H1 (cell line): ENCODE results near the gene RTN4RL1. TPM values are rescaled to one million over a fixed set of nuclear protein-coding genes. Genes with fewer than 3 reads are reported as not detected.

Source experiments
- CTCF ChIA-PET: fragments of 300-600 bp; sonication (Branson Sonifier 250); formaldehyde crosslinking; loops from one replicate; lab custom pipeline; 2021; ENCODE audit not compliant: partially characterized antibody; lab: Charles Lee
- POLR2A ChIA-PET: fragments of 300-600 bp; sonication (Branson Sonifier 250); formaldehyde crosslinking; loops from one replicate; lab custom pipeline; 2021; ENCODE audit warnings: inconsistent platforms; ENCODE audit not compliant: partially characterized antibody; lab: Charles Lee
- DNase-seq, 2 experiments: peaks; one replicate each; pipeline versions ENCODE4 v3.0.0 to v3.0.0-alpha.2; 2010 to 2022; ENCODE audit warnings: low spot score in 2 of 2, low read depth in 1 of 2, mixed read lengths in 1 of 2
- FAIRE-seq: peaks from 2 replicates; lab custom pipeline; 2011; peaks lifted over from hg19 to GRCh38; lab: Jason Lieb, UNC
- H2AFZ ChIP-seq: 2 replicates; pipeline ENCODE4 v1.8.1; 2012; ENCODE audit warnings: low read length, inconsistent platforms
- H2AK5ac ChIP-seq: 2 replicates; pipeline ENCODE4 v1.6.1; 2013; ENCODE audit warnings: low read depth, low read length
- H2BK120ac ChIP-seq: replicated peaks from 2 replicates; pipeline ENCODE3; 2013; ENCODE audit warnings: low read depth, low read length, inconsistent platforms
- H2BK12ac ChIP-seq: 2 replicates; pipeline ENCODE4 v1.6.1; 2013; ENCODE audit warnings: low read depth, low read length
- H2BK15ac ChIP-seq: 2 replicates; pipeline ENCODE4 v1.6.1; 2013; ENCODE audit warnings: low read length
- H2BK20ac ChIP-seq: 2 replicates; pipeline ENCODE4 v1.6.1; 2013; ENCODE audit warnings: low read length
- H2BK5ac ChIP-seq: 2 replicates; pipeline ENCODE4 v1.6.1; 2013; ENCODE audit warnings: low read depth, low read length
- H3K14ac ChIP-seq: 2 replicates; pipeline ENCODE4 v1.6.1; 2013; ENCODE audit warnings: inconsistent platforms; ENCODE audit not compliant: insufficient read length
- H3K18ac ChIP-seq: 2 replicates; pipeline ENCODE4 v1.6.1; 2013; ENCODE audit warnings: low read length; ENCODE audit errors: extremely low read depth
- H3K23ac ChIP-seq: 2 replicates; pipeline ENCODE4 v1.6.1; 2013; ENCODE audit warnings: inconsistent platforms; ENCODE audit not compliant: insufficient read length
- H3K23me2 ChIP-seq: 2 replicates; pipeline ENCODE4 v1.6.1; 2013; ENCODE audit warnings: low read depth, low read length
- H3K27ac ChIP-seq: 2 replicates; pipeline ENCODE4 v1.6.1; 2011; ENCODE audit warnings: low read depth, low read length, inconsistent platforms
- H3K27me3 ChIP-seq, 4 experiments: replicated peaks in 1 of 4; 1 replicate in 1 of 4; 2 replicates in 3 of 4; pipeline versions ENCODE4 v1.6.1 to v1.8.1; 2011 to 2013; ENCODE audit warnings: low read length in 3 of 4, mild to moderate bottlenecking in 3 of 4, inconsistent platforms in 2 of 4, mixed read lengths in 2 of 4, moderate library complexity in 1 of 4; ENCODE audit not compliant: control insufficient read depth in 3 of 4, insufficient read depth in 3 of 4; ENCODE audit errors: extremely low read depth in 1 of 4
- H3K36me3 ChIP-seq, 4 experiments: 2 replicates each; pipeline versions ENCODE4 v1.6.1 to v1.8.1; 2011 to 2013; ENCODE audit warnings: mild to moderate bottlenecking in 4 of 4, low read length in 3 of 4, moderate library complexity in 2 of 4, control low read depth in 1 of 4, inconsistent platforms in 1 of 4; ENCODE audit not compliant: insufficient read depth in 4 of 4, control insufficient read depth in 2 of 4
- H3K4ac ChIP-seq: replicated peaks from 2 replicates; pipeline ENCODE3; 2013; ENCODE audit warnings: low read length, low read depth, mixed read lengths, inconsistent platforms; ENCODE audit not compliant: insufficient read length
- H3K4me1 ChIP-seq, 4 experiments: replicated peaks in 1 of 4; 1 replicate in 1 of 4; 2 replicates in 3 of 4; pipeline versions ENCODE4 v1.6.1 to v1.8.1; 2011 to 2013; ENCODE audit warnings: low read length in 3 of 4, inconsistent platforms in 2 of 4, mixed read lengths in 1 of 4; ENCODE audit not compliant: insufficient read depth in 4 of 4, control insufficient read depth in 3 of 4
- H3K4me2 ChIP-seq, 2 experiments: 2 replicates each; pipeline versions ENCODE4 v1.6.1 to v1.8.1; 2011 to 2013; ENCODE audit warnings: low read depth in 2 of 2, low read length in 2 of 2, control low read depth in 1 of 2, inconsistent platforms in 1 of 2, mild to moderate bottlenecking in 1 of 2; ENCODE audit not compliant: insufficient read depth in 1 of 2
- H3K4me3 ChIP-seq, 4 experiments: fragments of 200-600, 300-600 bp in 1 of 4; sonication (generic), shearing (Covaris generic), sonication (Bioruptor Twin) in 1 of 4; 2 replicates each; pipeline versions ENCODE4 v1.5.1 to v1.8.1; 2011 to 2016; ENCODE audit warnings: low read length in 4 of 4, low read depth in 3 of 4, control low read depth in 2 of 4, inconsistent platforms in 2 of 4, mild to moderate bottlenecking in 2 of 4, mixed read lengths in 1 of 4, moderate library complexity in 1 of 4; ENCODE audit not compliant: insufficient read depth in 2 of 4; ENCODE audit errors: extremely low read depth in 1 of 4
- H3K56ac ChIP-seq: replicated peaks from 2 replicates; pipeline ENCODE3; 2013; ENCODE audit warnings: low read depth, mild to moderate bottlenecking, mixed read lengths, low read length, inconsistent platforms; ENCODE audit not compliant: insufficient read length
- H3K79me1 ChIP-seq: 2 replicates; pipeline ENCODE4 v1.6.1; 2013; ENCODE audit warnings: low read depth, low read length, control low read depth
- H3K79me2 ChIP-seq, 2 experiments: 2 replicates each; pipeline versions ENCODE4 v1.6.1 to v1.8.1; 2012 to 2013; ENCODE audit warnings: low read length in 2 of 2, mild to moderate bottlenecking in 2 of 2, inconsistent platforms in 1 of 2; ENCODE audit not compliant: insufficient read depth in 2 of 2, control insufficient read depth in 1 of 2
- H3K9ac ChIP-seq, 4 experiments: replicated peaks in 1 of 4; 1 replicate in 1 of 4; 2 replicates in 3 of 4; pipeline versions ENCODE4 v1.6.1 to v1.8.1; 2011 to 2013; ENCODE audit warnings: low read depth in 3 of 4, low read length in 3 of 4, control low read depth in 2 of 4, mild to moderate bottlenecking in 2 of 4, moderate library complexity in 2 of 4, inconsistent platforms in 1 of 4; ENCODE audit errors: extremely low read depth in 1 of 4
- H3K9me3 ChIP-seq, 2 experiments: 2 replicates each; pipeline versions ENCODE4 v1.6.1 to v1.8.1; 2012 to 2013; ENCODE audit warnings: mild to moderate bottlenecking in 2 of 2, moderate library complexity in 2 of 2, control low read depth in 1 of 2, inconsistent platforms in 1 of 2, low read depth in 1 of 2, low read length in 1 of 2, mixed read lengths in 1 of 2; ENCODE audit not compliant: insufficient read depth in 2 of 2
- H4K20me1 ChIP-seq, 2 experiments: replicated peaks in 1 of 2; 2 replicates each; pipeline versions ENCODE3 to v1.8.1; 2011 to 2013; ENCODE audit warnings: inconsistent platforms in 2 of 2, low read length in 2 of 2, mild to moderate bottlenecking in 1 of 2; ENCODE audit not compliant: insufficient read depth in 2 of 2, control insufficient read depth in 1 of 2
- H4K5ac ChIP-seq: 2 replicates; pipeline ENCODE4 v1.6.1; 2013; ENCODE audit warnings: low read length, low read depth, mixed read lengths, inconsistent platforms; ENCODE audit not compliant: insufficient read length
- H4K8ac ChIP-seq: 2 replicates; pipeline ENCODE4 v1.8.0; 2013; ENCODE audit warnings: mild to moderate bottlenecking, moderate library complexity, low read length, inconsistent platforms; ENCODE audit not compliant: insufficient read depth; ENCODE audit errors: extremely low read depth
- H4K91ac ChIP-seq: replicated peaks from 2 replicates; pipeline ENCODE3; 2013; ENCODE audit warnings: low read length, mixed read lengths, inconsistent platforms; ENCODE audit not compliant: insufficient read length
- WGBS, 2 experiments: shearing (Covaris generic) in 1 of 2; methylation state at CpG; one replicate each; pipeline versions ENCODE4 v1.1.6 to v1.1.7; 2013 to 2015; ENCODE audit warnings: low lambda C conversion rate in 2 of 2, mixed read lengths in 2 of 2, inconsistent platforms in 1 of 2, low coverage in 1 of 2, missing lambda C conversion rate in 1 of 2; ENCODE audit not compliant: insufficient replicate concordance in 2 of 2, insufficient coverage in 1 of 2, insufficient read length in 1 of 2; ENCODE audit errors: extremely low coverage in 1 of 2, missing lambda C conversion rate in 1 of 2; 5-methylcytosine and 5-hydroxymethylcytosine counted together
- polyA plus RNA-seq, 7 experiments: library from polyadenylated mRNA; depleted of rRNA in 3 of 7; stranded (reverse) in 5 of 7; unstranded in 2 of 7; fragments of >200 nt in 5 of 7; fragments of 200-250 nt in 2 of 7; gene quantifications; 1 replicate in 5 of 7; 2 replicates in 1 of 7; 4 replicates in 1 of 7; pipeline versions ENCODE4 v1.2.1 to v1.2.3, GENCODE V29; 2011 to 2013; ENCODE audit warnings: missing spikeins in 2 of 7, mixed read lengths in 2 of 7
- total RNA-seq: library from RNA; stranded (reverse); fragmentation: NEBNext Ultra II Directional; extraction: Animal tissue kit (Norgen Biotek cat#: 25700); gene quantifications from 2 replicates; pipeline ENCODE4 v1.2.1, GENCODE V29; 2021

The RTN4RL1 gene
- total and polyA plus RNA-seq, 2 of the 8 experiments (the other 6 are each of a cell fraction or from before 2014, with no cell fraction given): 0.09 TPM; not detected in 1

DNA sequence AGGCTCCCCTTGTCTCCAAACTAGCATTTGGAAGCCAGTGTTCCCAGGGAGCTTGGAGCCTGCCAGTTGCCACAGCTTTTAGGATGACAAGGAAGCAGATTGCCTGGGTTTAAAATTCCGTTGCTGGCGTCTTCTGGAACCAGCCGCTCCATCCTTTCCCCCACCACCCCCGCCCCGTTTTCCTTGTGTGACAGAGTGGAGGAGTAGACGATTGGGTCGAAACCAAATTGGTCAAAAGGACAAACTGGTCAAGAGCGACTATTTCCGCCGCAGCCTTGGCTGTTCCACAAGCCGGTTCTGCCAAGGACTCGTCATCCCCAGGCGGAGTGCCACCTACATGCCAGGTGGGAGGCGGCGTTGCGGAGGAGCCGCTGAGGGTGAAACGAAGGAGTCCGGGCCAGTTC is 104.2 kb downstream of the RTN4RL1 start:
- no peaks in the 10 kb centered on the region for H3K36me3 ChIP-seq
- H3K14ac ChIP-seq: no peak overlapping the region
- no peaks in the 10 kb centered on the region for H3K79me1 ChIP-seq
- no peak overlapping the region for H3K23ac ChIP-seq
- no peak overlapping the region for H4K8ac ChIP-seq
- no peaks in the 10 kb centered on the region for H3K79me2 ChIP-seq
- H4K91ac ChIP-seq: no peak overlapping the region
- H2BK5ac ChIP-seq: no peak overlapping the region
- no peaks in the 10 kb centered on the region for H3K9me3 ChIP-seq
- no peaks in the 10 kb centered on the region for H3K4me1 ChIP-seq
- no peaks in the 10 kb centered on the region for H3K23me2 ChIP-seq
- no peak overlapping the region for H3K56ac ChIP-seq
- no peak overlapping the region for H3K27ac ChIP-seq
- H2AFZ ChIP-seq: no peak overlapping the region
- FAIRE-seq (no peak), DNase-seq (no peak)
- no peaks in the 10 kb centered on the region; a peak in 2 of 7 replicates for H3K27me3 ChIP-seq
- H2BK20ac ChIP-seq: no peak overlapping the region
- no peak overlapping the region for H2BK120ac ChIP-seq
- no peak overlapping the region for H3K18ac ChIP-seq
- ChIA-PET POLR2A (no interaction called here), CTCF (interaction anchor here (0.7 to 3.5 kb wide), 6 partner anchors 10 to 125 kb away, joined by 3 to 20 read pairs (median 4); no protein-coding TSS in a partner anchor)
- WGBS, 2 experiments: 89% methylated on average over 19 of the region's 19 CpGs; no CpG with 5 or more reads in 1 of the 2 experiments
- no peak overlapping the region for H3K4ac ChIP-seq
- H3K9ac ChIP-seq: no peak overlapping the region
- no peaks in the 10 kb centered on the region for H4K20me1 ChIP-seq
- no peak overlapping the region for H3K4me3 ChIP-seq
- no peak overlapping the region for H2BK15ac ChIP-seq
- no peak overlapping the region for H2BK12ac ChIP-seq
- H4K5ac ChIP-seq: no peak overlapping the region
- no peak overlapping the region for H3K4me2 ChIP-seq
- H2AK5ac ChIP-seq: no peak overlapping the region
